Fibroblast of skin of abdomen (primary cell): ENCODE data around the gene STARD10.
A peak's percentile ranks its signal among the peaks of the same experiment; 100 is the strongest.

Experiments
- DNase-seq: peaks from one replicate; pipeline ENCODE4 v3.0.0-alpha.2; 2013

Gene STARD10

DNA sequence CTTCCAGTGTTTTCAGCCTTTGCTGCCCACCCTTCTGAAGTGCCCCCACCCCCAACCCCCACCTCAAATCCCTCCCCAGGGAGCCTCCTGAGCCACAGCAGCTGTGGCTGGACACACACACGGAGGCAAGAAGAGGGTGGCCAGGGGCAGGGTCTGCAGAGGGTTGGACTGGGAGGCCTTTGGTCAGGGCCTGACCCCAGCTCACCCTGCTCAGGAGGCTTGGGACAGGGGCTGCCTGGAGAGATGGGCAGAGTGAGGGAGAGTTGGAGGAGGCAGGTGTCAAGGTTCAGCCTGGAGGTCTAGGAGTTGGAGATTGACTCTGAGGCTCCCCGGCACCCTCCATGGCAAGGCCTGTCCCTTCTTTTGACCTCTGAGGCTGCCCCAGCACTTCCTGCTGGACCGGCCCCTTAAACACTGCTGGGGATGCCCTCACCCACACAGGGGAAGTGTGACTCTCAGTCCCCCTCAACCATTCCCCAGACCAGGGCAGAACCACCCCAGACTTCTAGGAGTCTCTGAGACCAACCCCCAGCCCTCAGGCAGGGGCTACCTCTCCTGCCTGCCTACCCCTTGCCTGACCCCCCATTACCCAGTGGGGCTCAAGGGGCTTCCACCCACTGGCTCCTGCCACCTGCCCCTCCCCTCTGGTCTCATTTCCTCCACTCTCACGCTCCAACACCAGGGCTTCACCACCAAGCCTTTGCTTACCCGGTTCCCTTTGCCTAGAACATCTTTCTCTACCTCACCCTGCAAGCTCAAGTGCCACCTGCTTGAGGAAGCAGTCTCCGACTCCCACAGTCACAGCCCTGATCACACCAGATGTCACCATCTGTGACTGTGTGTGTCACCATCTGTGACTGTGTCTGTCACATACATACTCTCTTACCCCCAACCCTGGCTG lies 50.3 kb downstream of the STARD10 start:
- no peak for DNase-seq

DNA sequence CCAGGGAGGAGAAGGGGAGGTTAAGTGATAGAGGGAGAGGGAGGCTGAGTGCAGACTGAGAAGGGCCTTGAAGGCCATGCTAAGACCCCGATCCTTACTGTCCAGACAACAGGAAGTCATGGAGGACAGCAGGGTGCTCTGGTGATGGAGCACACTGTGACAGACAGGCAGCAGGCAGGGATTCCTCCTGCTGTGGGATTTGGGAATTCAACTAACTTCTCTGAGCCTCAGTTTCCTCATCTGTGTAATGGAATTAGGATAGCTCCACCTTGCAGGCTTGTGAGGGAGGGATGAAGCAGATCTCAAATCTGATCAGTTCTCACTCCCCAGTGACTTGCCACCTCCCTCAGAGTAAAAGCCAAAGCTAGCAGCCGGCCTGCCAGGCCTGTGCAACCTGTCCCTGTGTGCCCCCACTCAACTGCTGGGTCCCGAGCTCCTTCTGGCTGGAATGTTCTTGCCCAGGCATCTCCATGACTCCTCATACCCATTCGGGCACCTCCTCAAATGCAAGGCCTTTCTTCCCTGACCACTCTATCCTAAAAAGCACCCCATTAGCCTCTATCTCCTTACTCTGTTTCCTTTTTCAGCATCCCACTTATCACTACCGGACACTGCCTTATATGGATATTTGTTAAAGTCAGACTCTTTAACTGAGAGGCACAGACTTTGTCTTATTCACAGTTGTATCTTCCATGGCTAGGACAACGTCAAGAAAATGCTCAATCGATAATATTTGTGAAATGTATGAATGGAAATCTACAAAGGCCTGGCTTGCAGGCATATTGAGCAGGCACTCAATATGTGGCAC lies 51.1 kb downstream of the STARD10 start:
- no peak for DNase-seq

DNA sequence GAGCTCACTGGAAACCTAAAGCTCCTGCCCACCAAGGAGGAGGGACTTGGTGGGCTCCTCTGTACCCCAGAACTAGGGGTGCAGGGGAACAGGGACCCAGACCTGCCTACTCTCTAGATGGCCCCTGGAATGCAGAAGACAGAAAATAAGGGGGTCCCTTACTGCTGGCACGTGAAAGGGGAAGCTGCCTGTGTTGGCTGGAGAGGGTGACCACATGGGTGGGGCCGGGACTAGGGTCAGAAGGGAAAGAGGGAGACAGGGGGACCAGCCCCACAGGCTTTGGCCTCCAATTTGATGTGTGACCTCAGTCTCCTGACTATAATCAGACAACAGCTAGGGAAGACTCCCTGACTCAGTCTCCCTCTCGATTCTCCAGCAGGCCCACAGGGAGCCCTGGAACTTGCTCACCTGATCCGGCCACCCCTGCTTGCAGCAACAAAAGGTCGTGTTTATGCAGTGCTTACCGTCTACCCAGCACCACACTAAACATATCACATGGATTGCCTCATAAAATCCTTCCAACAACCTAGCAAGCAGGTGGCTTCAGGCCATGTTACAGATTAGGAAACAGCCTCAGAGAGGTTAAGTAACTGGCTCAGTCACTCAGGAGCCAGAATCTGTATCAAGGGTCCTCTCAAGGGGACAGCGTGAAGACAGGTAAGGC lies 51.9 kb downstream of the STARD10 start:
- DNase-seq, result no peak

DNA sequence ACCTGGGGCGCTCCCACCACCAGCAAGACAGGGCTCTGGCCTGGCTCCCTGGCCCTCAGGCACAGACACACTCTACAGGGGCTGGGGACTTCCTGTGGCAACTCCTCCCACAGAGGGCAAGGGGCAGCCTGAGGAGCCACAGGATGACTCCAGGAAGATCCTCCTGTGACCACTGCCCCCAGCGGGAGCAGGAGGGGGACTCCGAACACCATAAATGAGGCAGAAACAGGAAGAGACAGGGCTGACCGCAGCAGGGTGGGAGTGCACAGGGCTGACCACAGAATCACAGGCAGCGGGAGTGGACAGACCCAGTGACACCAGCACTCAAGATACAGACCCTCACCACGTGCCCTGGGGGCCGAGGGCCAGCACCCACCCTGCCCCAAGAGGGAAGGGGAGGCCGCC lies 52.4 kb downstream of the STARD10 start:
- DNase-seq, result no peak

DNA sequence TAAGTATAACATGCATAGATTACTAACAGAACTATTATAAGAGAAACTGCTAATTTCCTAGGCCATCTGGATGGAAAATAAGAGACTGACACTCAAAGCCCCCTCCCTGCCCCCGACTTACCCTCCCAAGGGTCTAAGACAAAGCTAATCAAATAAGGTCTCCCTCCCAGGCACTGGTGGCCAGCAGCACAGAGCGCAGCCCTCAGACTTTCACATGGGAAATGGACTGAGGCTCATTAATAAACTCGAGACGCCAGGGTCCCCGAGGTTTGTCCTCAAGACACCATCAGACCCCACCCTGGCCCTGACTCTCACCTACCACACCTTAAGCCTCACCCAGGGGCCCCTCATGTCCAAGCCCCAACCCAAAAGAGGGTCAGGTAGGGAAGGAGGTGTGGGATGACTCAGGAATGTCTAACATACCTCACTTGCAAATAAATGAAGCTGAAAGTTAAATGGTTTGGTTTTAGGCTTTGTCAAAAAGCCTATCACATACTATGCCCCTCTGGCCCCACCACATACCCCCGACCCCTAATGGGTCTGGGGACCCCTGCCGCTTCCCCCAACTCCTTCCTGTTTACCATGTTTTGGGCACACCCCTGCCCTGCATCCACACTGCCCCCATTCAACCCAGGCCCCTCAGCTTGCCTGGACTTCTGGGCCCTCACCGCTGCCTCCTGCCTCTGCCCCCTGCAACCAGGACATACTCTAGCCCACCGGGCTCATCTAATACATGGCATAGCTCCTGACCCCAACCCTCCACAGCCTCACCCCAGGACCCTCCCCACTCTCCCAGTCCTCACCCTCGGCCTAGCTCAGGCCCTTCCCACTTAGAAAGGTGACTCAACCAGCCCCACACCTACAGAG lies 53.1 kb downstream of the STARD10 start:
- no peak for DNase-seq

DNA sequence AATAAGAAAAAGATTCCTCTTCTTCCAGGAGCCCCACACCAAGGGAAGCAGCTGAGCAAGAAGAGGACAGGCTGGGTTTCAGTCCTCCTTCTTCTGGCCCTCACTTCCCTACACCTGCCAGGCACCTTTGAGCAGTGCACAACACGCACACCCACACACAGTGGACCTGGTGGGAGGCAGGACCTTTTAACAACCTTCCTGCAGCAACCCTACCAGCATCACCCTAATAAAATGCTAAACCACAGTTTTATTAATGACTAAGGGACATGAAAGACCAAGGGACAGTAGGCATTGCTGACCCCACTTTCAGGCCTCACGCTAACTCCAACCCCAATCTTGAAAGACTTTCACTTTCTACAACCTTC lies 53.8 kb downstream of the STARD10 start:
- no peak for DNase-seq

DNA sequence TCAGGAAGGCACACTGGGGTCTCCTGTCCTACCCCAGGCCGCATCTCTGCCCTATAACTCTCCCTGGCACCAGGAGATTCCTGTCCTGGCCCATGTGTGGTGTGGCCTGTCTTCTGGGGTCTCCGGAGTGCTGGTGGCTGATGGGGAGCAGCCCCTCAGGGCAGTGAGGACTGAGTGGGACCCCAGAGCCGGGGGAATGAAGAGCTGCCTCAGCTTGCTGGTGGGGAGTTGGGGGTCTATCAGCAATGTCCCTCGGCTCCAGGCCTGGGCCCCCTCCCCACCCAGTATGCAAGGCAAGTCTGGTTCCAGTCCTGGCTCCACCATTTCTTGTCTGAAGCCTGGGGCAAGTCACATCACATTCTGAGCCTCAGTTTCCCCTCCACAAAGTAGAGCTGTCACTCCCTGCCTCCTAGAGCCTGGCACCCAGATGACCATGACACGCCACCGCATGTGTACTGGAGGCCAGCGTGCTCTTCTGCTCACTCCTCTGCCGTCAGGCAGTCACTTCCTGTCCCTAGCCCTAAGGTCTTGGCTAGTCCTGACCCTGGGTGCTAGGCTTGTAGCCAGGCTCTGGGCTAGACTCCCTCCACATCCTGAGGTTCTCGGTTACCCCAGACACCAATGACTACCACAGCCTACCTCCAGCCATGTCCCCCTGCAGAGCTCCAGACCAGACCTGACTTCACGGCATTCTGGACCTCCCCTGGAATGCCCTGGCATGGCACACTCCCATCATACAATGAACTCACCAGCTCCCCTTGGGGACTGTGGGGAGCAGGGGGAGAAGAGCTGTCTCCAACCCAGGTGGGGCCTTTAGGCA lies 54.4 kb downstream of the STARD10 start:
- DNase-seq, result no peak

DNA sequence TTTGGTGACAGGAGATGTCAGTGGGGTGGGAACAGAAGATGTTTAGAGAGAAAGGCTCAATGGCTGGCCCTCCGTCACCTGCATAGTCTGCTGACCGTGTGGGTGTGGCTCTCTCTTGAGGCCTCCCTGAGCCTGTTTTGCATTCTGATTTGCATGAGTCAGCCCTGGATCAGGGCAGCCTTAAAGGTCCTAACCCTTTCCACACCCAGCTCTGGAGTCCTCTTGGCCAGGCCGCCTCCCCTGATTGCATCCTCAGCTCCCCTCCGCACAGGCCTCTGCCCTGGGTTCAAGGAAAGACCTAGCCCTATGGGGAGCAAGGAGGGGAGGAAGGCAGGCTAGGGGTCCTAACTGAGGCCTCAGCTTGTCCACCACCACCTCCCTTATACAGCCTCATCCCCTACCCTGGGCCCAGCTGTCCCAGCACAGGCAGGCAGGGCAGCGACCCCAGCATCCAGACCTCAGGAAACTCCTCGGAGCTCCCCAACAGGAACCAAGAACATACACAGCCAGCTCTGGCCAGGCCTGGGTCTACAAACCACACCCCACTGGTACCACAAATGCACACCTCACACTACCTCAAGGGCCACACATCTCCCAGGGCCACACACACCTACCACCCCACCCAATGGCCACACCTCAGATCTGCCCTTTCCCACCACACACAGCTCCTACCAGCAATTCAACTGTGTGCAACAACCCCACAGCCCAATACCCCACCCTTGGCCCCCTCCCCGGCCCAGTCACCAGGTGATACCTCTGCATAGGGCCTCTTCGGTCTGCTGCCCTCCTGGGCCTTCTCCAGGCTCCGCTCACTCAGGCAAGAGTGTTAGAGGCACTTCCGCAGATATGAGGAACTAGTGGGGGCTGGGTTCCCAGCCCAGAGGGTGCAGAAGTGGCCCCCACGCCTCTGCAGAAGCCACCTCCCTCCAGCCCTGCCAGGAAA lies 55.4 kb downstream of the STARD10 start:
- DNase-seq, result no peak

DNA sequence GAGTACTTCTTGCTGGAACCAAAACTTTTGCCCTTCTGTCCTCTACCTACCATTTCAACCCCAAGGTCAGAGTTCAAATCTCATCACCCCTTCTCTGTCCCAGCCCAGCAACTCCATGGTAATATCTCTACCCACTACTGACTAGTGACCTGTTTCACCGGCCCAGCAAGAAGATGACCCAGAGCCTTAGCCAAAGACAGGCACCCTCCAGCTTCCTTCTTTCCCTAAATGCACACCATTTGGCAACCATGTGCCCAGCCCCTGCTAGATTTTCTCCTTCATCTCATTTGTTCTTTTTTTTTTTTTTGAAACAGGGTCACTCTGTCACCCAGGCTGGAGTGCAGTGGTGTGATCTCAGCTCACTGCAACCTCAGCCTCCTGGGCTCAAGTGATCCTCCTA lies 56.5 kb downstream of the STARD10 start:
- no peak for DNase-seq

DNA sequence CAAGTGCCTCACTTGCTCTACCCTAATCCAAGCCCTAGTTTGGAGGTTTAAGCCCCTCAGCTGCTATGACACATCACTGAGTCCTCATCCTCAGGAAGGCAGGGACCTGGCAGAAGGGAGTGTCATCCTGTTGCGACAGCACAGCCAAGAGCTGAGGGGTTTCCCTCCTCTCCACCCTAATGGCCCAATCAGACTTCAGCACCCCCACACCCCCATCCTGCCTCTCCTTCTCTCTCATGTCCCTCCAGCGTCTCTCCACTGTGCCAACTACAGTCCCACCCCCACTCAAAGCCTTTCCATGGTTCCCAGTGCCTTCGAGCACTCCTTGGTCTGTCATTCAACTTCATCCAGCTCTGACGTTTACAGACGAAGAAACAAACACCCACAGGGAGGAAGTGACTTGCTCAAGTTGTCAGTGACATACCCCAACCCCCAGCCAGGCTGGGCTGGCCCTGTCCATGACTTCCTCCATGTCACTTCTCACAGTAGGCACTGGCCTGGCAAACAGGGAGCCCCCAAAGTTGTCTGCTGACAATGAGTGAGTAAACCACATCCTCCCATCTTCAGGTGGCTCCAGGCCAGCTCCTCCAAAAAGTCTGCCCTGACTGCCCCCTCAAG lies 57.3 kb downstream of the STARD10 start:
- DNase-seq, result peak; percentile 55

DNA sequence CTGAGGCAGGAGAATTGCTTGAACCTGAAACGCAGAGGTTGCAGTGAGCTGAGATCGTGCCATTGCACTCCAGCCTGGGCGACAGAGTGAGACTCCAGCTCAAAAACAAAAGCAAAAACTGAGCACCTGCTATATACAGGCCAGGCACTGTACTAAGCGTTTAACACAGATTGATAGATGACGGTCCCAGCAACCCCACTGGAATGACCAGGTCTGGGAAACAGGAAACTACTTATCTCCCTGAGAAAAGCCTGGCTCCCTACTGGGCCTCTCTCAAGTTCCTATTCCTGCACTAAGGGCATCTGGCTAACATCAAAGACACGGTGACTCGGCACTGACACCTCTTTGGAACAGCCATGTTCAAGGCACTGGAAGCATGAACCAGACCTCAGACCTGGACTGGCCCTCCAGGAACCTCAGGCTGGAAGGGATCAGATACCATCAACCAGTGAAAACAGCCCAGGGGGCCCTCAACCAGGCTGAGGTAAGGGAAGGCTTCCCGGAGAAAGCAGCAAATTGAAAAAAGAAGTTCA lies 58.3 kb downstream of the STARD10 start:
- DNase-seq, result peak; percentile 61

DNA sequence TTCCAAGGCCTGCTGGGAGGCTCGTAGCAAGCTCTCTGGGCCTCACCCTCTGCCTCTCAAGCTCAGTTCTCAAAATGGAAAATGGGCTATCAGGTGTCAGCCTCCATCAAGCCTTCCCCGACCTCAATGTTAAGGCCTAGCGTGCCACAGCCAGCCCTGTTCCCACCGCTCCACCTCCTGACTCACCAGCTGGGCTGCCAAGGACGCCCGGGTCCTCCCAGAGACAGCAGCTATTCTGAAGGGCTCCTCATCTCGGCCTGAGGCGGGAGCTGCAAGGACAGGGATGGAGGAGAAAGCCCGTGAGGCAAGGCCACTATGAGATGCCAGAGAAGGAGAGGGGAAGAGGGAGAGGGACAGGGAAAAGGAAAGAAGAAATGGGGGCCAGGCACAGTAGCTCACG lies 61.5 kb downstream of the STARD10 start:
- DNase-seq, result no peak

DNA sequence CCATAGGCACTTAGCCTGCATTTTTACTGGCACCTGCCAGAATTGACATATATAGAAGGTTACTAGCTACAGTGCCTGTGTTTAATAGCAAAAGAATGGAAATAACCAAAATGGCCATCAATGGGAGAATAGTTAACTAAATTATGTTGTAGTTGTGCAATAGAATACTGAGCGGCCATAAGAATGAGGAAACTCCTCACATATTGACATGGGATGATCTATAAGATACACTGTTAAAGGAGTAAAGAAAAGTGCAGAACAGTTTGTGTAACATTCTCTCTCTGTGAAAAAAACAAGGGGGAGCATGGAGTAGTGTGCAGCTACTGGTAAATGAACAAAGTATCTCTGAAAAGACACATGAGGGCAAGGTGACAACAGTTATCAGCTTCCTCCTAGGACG lies 63.1 kb downstream of the STARD10 start:
- no peak for DNase-seq

DNA sequence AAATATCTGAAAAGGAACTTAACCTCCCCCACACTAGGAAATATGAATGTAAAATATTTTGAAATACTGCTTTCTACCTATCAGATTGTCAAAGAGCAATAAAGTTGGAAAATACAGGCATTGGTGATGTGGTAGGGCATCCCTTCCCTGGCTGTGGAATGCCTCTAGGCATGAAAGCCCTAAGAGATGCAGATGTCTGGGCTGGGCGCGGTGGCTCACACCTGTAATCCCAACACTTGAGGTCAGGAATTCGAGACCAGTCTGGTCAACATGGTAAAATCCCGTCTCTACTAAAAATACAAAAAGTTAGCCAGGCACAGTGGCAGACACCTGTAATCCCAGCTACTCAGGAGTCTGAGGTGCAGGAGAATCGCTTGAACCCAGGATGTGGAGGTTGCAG lies 63.6 kb downstream of the STARD10 start:
- DNase-seq, result no peak

DNA sequence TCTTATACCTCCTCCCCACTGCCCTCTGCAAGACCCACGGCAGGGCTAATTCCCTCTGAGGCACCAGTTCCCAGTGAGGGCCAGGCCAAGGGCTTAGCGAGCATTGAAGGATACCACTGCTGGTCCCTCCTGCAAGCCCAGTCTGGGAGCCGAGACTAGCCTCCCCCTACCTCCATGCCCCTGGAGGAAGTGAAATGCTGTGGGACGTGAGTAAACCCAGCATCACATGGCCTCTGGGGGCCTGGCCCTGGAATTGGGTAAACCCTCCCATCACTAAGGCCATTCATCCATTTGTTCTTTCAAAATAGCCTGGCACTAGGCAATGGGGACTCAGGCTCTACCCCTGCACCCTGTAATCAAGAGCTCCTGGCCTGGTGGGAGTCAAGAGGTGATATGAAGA lies 66.3 kb downstream of the STARD10 start:
- no peak for DNase-seq

DNA sequence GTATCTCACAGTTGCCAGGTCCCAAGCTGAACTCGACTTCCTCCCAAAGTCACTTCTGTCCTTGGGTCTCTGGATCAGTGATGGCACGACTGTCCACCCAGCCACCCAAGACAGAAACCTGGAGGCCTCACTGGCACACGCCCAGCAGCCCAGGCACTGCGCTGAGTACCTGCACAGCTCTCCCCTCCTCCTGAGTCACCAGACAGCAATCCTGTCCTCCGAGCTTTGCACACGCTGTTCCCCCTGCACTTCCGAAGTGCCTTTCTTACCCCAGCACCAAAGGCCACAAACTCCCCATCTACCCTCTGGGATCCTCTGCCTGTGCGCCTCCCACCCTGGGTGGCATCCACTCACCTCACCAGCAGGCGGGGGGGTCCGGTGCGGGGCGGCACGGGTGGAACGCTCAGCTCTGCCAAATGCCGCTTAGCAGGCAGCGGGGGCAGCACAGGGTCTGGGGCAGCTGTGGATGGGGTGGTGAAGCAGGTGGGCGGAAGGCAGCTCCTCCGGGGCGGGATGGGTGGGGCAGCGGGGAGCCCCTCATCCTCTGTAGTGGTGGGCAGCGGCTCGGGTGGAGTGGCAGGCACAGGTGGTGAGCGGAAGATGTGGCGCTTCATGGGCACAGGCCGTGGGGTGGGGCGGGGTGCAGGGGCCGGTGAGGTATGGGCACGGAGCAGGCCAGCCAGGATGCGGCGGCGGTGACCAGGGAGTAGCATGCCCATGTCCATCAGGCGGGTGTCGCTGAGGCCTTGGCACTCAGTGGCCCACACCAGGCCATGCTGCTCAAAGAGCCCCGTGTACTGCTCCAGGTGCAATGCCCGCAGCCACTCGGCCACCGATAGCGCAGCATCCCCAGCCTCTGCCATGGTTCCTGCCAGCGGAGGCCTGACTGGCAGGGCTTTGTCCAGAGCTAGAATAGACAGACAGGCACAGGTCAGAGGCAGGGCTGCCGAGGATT lies 67.3 kb downstream of the STARD10 start:
- DNase-seq, result no peak

DNA sequence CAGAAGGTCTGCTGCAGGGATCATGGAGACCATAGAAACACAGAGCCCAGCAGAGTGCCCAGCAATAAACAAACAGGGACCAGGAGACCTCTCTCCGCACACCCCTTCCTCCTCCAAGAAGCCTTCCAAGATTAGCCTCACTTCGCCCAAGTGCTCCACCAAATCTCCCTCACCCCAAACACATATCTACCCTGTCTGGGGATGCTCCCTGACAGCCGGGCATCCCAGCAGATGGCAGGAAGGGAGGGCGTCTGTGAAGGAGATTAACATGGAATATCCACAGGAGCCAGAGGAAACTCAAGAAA lies 68.2 kb downstream of the STARD10 start:
- no peak for DNase-seq
